Calu3 (cell line): ENCODE measurements around the gene GLP2R. TPM values are rescaled to one million over a fixed set of nuclear protein-coding genes. Genes with fewer than 3 reads are reported as not detected.

Experiments
- BruUV-seq: library from RNA; stranded (reverse); fragments of 400-500 nt; replicated peaks from 2 replicates; lab custom pipeline; 2021; lab: Mats Ljungman, UMichigan
- CTCF ChIA-PET: fragments of 300-600 bp; sonication (Branson Sonifier 250); formaldehyde crosslinking; loops from one replicate; lab custom pipeline; 2022; ENCODE audit warnings: antibody characterized with exemption; lab: Charles Lee
- DNase-seq: peaks from one replicate; pipeline ENCODE4 v3.0.0; 2022
- H3K27ac Mint-ChIP-seq: one replicate; pipeline ENCODE4 v1.8.0; 2022; ENCODE audit warnings: mixed read lengths; ENCODE audit not compliant: unreplicated experiment
- H3K27me3 Mint-ChIP-seq: one replicate; pipeline ENCODE4 v1.8.0; 2022; ENCODE audit warnings: mixed read lengths; ENCODE audit not compliant: unreplicated experiment
- H3K36me3 Mint-ChIP-seq: one replicate; pipeline ENCODE4 v1.8.0; 2022; ENCODE audit warnings: mild to moderate bottlenecking, moderate library complexity, mixed read lengths; ENCODE audit not compliant: insufficient read depth, unreplicated experiment
- H3K4me1 Mint-ChIP-seq: one replicate; pipeline ENCODE4 v1.8.0; 2022; ENCODE audit warnings: mild to moderate bottlenecking, low read depth, mixed read lengths; ENCODE audit not compliant: unreplicated experiment
- H3K4me3 Mint-ChIP-seq: one replicate; pipeline ENCODE4 v1.8.0; 2022; ENCODE audit warnings: mild to moderate bottlenecking, low read depth, moderate library complexity, mixed read lengths; ENCODE audit not compliant: unreplicated experiment
- H3K9me3 Mint-ChIP-seq: one replicate; pipeline ENCODE4 v1.8.0; 2022; ENCODE audit warnings: low read depth, mixed read lengths; ENCODE audit not compliant: unreplicated experiment
- intact Hi-C: fragments of 100-400 bp; cut with micrococcal nuclease; formaldehyde crosslinking; loops from one replicate; pipeline ENCODE4 v1.10.0; 2022; ENCODE audit not compliant: unreplicated experiment
- total RNA-seq: library from RNA; stranded (reverse); gene quantifications from 2 replicates; pipeline ENCODE4 v1.2.3, GENCODE V29; 2022
- TF ChIP-seq, protein P1 (sequence below): fragments of 200-600 bp; IDR thresholded peaks from one replicate; pipeline ENCODE4 v1.8.0; 2022; ENCODE audit warnings: antibody characterized with exemption; ENCODE audit not compliant: unreplicated experiment

GLP2R gene
- total RNA-seq, 1 experiment from 2014 or later, result 0.59 TPM

DNA sequence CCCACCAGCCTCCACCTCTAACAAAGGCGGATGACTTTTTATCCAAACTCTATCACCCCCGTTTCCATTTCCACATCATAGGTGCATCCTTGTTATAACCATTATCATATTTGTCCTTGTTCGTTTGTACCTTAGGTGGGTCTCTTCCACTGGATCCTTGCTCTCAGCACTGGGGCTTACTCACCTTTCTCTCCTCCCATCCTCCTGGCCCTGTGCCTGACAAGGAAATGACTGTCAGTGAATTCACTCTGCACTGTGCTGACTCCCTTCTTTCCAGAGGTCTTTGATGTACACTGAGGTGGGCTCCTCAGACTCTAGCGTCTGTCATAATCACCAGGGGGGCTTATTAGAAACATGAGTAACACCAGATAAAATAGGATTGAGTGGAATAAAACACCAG lies 7.0 kb upstream of the GLP2R start:
- H3K9me3 Mint-ChIP-seq, result no peaks in the 10 kb centered on the region
- TF ChIP-seq, protein P1, sequence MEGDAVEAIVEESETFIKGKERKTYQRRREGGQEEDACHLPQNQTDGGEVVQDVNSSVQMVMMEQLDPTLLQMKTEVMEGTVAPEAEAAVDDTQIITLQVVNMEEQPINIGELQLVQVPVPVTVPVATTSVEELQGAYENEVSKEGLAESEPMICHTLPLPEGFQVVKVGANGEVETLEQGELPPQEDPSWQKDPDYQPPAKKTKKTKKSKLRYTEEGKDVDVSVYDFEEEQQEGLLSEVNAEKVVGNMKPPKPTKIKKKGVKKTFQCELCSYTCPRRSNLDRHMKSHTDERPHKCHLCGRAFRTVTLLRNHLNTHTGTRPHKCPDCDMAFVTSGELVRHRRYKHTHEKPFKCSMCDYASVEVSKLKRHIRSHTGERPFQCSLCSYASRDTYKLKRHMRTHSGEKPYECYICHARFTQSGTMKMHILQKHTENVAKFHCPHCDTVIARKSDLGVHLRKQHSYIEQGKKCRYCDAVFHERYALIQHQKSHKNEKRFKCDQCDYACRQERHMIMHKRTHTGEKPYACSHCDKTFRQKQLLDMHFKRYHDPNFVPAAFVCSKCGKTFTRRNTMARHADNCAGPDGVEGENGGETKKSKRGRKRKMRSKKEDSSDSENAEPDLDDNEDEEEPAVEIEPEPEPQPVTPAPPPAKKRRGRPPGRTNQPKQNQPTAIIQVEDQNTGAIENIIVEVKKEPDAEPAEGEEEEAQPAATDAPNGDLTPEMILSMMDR, result no peak
- CTCF ChIA-PET, result no interaction called here
- H3K36me3 Mint-ChIP-seq, result no peaks in the 10 kb centered on the region
- peaks cover 23% of the 10 kb centered on the region for H3K4me1 Mint-ChIP-seq
- DNase-seq, result no peak
- BruUV-seq, result no TSS peak
- H3K27ac Mint-ChIP-seq, result peak overlapping the region; percentile 33
- H3K4me3 Mint-ChIP-seq, result no peak overlapping the region
- no peaks in the 10 kb centered on the region for H3K27me3 Mint-ChIP-seq
- intact Hi-C loops, result no loop called here

DNA sequence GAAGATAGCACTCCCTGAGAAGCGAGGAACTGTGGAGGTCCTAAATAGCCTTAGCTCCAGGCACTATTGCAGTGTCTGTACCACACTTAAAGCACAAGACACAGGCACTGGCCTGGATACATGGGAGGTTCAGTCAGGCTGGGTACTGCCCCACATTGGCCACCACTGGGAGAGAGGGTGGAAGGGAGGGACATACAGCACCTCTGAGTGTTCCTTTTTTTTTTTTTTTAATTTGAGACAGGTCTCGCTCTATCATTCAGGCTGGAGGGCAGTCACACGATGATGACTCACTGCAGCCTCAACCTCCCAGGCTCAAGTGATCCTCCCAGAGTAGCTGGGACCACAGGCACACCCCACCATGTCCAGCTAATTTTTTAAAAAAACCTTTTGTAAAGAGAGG lies 5.3 kb upstream of the GLP2R start:
- intact Hi-C loops, result no loop called here
- BruUV-seq, result no TSS peak
- DNase-seq, result no peak
- H3K4me1 Mint-ChIP-seq, result peaks cover 23% of the 10 kb centered on the region
- CTCF ChIA-PET, result interaction anchor here (0.6 kb wide), 1 partner anchor 99 kb away, joined by 3 read pairs; no protein-coding TSS in a partner anchor
- no peaks in the 10 kb centered on the region for H3K27me3 Mint-ChIP-seq
- no peak overlapping the region for H3K4me3 Mint-ChIP-seq
- no peaks in the 10 kb centered on the region for H3K36me3 Mint-ChIP-seq
- TF ChIP-seq, protein P1, result no peak
- no peaks in the 10 kb centered on the region for H3K9me3 Mint-ChIP-seq
- no peak overlapping the region for H3K27ac Mint-ChIP-seq

DNA sequence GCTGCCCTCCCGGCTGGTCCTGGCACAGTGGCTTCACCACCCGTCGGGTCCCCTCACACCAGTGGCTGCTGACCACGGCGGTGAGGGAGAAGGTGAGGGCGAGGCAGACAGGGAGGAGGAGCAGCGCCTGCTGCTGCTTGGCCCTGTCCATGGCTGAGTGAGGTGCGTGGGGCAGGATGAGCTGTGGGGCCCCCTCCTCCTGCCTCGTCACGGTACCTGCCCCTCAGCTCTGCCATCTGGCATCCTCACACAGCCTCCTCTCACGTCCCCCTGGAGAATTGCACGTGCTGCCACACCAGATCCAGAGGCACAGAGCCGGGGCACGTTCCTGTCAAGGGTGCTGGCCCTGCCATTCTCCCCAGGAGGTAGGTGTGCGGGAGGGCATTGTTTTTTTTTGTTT lies 3.8 kb upstream of the GLP2R start, which contains the start of gene GSG1L2:
TSS of gene GSG1L2 (minus strand) at position 159 of the 400 bp plus-strand sequence. CDS start at position 151, 8 bp downstream.
- peaks cover 12% of the 10 kb centered on the region for H3K4me1 Mint-ChIP-seq
- no peak for DNase-seq
- CTCF ChIA-PET, result no interaction called here
- no peak within 1 kb of the TSS for H3K27ac Mint-ChIP-seq
- H3K9me3 Mint-ChIP-seq, result no peaks in the 10 kb centered on the region
- no peak within 1 kb of the TSS for H3K4me3 Mint-ChIP-seq
- no peaks in the 10 kb centered on the region for H3K36me3 Mint-ChIP-seq
- TF ChIP-seq, protein P1, result no peak
- no peaks in the 10 kb centered on the region for H3K27me3 Mint-ChIP-seq
- no TSS peak for BruUV-seq
- intact Hi-C loops, result no loop called here

DNA sequence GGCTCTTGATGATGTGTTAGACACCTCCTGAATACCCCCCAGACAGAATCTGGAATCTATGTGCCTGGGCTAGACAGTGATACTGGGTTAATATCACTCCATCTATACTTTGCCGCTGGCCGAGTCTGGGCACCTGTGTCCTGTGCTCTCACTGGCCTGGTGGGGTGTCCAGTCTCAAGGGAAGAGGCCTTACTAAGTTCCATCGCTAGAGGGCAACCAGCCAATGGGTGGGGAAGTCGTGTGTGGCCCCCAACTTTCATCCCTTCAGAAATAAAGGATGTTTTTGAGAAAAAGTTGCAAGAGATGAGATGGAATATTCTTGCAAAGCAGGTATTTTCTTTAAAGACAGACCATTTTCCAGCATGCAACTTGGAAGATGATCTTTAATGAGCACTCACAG lies 1.6 kb upstream of the GLP2R start:
- peaks cover 9% of the 10 kb centered on the region for H3K4me1 Mint-ChIP-seq
- CTCF ChIA-PET, result no interaction called here
- TF ChIP-seq, protein P1, result peak; percentile 21
- H3K27ac Mint-ChIP-seq, result no peak overlapping the region
- no peak overlapping the region for H3K4me3 Mint-ChIP-seq
- BruUV-seq, result no TSS peak
- DNase-seq, result no peak
- no peaks in the 10 kb centered on the region for H3K9me3 Mint-ChIP-seq
- H3K27me3 Mint-ChIP-seq, result no peaks in the 10 kb centered on the region
- intact Hi-C loops, result no loop called here
- no peaks in the 10 kb centered on the region for H3K36me3 Mint-ChIP-seq
